ENCODE measurements around the gene MICALL2. TPM values are rescaled to one million over a fixed set of nuclear protein-coding genes. Genes with fewer than 3 reads are reported as not detected.

The MICALL2 gene
- total RNA-seq, 1 experiment from 2014 or later: 3.7 TPM

DNA sequence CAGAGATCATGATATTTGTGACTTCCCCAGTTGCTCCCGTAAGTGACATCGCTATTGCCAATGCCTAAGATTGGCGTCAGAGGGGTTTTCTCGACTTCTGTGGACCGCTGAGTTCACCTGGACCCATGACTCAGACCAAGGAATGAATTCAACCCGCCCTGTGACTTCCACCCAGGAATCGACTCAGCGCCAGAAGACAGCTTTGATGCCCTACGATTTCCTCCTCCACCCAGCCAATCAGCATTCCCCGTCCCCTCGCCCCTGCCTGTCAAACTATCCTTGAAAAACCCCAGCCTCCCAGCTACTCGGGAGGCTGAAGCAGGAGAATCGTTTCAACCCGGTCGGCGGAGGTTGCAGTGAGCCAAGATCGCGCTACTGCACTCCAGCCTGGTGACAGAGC is 58.3 kb downstream of the MICALL2 start:
- no peak for DNase-seq (ENCODE audit: extremely low read depth, low read depth)

DNA sequence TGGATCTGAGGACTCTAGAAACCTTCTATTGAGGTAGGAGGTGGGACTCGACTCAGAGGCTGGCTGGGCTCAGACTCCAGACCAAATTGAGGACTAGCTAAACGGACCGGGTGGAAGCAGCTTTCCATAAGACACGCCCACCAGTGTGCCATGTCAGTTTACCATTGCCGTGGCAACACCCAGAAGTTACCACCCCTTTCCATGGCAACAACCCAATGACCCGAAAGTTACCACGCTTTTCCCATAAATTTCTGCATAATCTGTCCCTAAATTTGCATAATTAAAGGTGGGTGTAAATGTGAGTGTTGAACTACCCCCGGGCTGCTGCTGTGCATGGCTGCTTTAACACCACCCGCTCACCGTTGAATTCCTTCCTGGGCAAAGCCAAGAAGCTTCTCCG is 58.9 kb downstream of the MICALL2 start:
- no peak for DNase-seq (ENCODE audit: extremely low read depth, low read depth)

DNA sequence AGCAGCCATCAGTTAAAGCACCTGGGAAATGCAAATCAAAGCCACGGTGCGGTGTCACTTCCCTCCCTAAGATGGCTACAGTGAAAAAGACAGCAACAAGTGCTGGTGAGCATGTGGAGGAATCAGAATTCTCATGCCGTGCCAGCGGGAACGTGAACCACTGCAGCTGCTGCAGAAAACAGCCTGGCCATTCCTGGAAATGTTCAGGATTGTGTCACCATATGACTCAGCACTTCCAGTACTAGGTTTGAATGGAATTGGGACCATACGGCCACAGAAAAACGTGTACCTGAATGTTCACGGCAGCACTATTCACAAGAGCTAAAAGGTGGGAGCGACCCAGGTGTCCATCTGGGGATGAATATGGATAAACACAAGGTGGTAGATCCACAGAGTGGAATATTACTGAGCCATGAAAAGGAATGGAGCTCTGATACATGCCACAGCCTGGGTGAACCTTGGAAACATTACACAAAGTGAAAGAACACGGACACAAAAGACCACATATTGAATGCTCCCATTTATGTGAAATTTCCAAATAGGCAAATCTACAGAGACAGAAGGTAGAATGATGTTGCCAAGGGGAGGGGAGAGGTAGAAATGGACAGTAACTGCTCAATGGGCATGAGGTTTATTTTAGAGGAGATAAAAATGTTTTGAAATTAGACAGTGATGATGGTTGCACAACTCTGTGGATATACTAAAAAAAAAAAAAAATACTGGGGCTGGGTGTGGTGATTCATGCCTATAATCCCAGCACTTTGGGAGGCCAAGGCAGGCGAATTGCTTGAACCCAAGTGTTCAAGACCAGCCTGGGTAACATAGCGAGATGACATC is 61.6 kb downstream of the MICALL2 start:
- DNase-seq (ENCODE audit: extremely low read depth, low read depth): no peak

DNA sequence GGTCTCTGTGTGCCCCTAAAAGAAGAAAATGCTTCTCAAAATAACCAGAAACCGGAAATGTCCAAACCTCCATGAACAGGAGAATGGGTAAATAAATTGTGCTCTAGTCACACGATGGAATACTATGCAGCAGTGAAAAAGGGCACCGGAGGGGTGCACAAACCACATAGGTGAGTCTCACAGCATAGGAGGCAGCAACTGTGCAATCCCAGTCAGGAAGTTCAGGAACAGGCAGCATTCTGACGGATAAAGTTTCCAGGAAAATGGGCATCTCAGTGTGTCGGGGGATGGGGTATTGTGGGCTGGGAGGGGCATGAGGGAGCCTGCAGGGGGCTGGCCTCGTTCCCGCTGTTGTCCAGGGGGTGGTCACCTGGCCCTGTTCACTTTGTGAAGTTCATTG is 63.1 kb downstream of the MICALL2 start:
- DNase-seq (ENCODE audit: extremely low read depth, low read depth): no peak

DNA sequence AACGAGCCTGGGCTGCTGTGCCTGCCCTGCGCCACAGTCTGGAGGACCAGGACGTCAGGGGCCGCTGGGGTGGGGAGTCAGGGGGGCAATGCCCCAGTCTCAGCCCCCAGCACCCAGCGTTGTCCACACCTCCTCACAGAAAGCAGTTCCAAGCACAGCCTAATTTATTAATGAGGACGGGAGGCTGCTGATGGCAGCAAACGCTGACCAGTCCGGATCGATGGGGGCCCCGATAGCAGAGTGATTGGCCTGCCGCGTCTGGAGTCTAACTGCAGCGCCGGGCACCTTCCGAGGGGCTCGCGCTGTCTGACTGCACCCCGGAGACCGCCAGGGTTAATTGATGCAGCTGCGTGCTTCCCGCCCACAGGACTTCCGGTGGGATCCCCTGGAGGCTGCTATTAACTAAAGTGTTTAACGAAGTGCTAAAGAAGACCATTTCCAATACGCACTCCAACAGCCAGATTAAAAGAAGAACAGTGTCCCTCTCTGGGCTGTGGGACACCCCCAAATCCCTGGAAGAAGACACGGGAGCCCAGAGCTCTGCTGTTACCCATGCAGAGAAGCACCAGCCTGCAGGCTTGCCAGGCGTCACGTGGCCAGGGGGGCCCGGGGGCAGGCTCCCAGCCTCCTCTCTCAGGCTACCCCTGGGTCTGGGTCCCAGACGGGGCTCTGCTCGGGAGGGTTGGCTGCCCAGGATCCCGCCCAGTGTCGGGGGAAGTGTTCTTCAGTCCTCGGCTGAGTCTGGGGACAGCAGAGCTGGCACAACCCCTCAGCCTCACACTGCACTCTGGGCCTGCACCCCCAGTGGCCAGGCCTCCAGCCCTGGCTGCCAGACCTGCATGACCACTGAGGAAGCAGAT is 63.8 kb downstream of the MICALL2 start:
- no peak for DNase-seq (ENCODE audit: extremely low read depth, low read depth)

DNA sequence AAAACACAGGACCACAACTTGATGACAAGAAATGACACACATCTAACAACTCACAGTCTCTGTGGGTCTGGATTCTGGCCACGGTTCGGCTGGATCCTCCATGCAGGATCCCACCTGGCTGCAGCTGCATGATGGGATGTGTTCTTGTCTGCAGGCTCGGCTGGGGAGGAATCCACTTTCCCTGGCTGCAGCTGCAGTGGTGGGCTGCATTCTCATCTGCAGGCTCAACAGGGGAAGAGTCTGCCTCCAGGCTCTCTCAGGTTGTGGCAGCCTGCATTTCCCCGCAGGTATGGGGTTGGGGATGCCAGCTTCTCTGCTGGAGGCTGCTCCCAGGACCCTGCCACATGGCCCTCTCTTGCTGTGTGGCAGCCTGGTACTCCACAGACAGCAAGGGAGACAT is 64.9 kb downstream of the MICALL2 start:
- no peak for DNase-seq (ENCODE audit: extremely low read depth, low read depth)

DNA sequence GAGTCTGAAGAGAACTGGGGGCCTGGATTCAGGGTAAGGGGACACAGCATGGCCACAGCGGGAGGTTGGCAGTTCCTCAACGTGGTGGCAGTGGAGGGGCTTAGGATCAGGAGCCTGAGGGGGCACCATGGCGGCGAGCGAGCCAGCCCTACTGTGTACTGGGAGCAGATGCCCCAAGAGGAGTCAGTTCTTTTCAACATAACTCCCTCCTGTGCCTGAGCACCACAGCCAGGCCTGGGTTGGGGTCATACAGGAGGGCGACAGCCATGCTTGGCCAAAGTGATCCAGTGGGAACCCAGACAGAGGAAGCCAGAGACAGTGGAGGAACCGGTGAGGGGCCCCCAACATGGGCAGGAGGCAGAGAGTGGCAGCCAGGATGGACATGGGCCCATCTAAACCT is 65.8 kb downstream of the MICALL2 start:
- no peak for DNase-seq (ENCODE audit: extremely low read depth, low read depth)

DNA sequence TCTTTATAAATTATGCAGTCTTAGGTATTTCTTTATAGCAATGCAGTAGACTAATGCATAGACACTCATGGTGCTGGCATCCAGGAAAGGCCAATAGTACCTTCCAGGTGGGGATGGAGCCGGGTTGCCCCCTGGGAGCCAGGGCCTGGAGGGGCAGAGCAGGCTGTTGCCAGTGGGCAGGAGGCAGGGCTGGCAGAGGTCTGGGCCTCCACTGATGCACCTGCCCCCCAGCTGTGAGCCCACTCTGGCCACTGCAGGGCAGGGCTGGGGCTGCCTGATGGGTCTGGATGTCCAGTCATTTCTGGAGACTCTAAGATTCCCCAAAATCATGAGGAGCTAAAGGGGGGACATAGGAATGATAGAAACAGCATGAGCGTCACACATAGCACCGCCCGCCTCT is 66.7 kb downstream of the MICALL2 start:
- no peak for DNase-seq (ENCODE audit: extremely low read depth, low read depth)

DNA sequence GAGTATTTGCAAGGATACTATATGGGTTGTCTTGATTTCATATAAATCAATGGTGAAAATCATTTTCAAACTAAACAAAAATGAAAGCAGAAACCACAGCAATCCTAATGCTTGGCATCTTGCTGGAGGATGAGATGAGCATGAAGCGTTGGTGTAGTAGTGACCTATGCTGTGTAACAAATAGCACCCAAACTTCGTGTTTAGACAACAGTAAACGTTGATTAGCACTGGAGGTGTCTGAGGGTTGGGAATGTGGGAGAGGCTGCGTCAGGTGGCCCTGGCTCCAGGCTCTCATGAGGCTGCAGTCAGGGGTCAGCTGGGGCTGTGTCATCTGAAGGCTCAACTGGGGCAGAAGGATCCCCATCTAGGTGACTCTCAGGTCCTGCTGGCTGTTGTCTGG is 67.8 kb downstream of the MICALL2 start:
- DNase-seq (ENCODE audit: extremely low read depth, low read depth): no peak

DNA sequence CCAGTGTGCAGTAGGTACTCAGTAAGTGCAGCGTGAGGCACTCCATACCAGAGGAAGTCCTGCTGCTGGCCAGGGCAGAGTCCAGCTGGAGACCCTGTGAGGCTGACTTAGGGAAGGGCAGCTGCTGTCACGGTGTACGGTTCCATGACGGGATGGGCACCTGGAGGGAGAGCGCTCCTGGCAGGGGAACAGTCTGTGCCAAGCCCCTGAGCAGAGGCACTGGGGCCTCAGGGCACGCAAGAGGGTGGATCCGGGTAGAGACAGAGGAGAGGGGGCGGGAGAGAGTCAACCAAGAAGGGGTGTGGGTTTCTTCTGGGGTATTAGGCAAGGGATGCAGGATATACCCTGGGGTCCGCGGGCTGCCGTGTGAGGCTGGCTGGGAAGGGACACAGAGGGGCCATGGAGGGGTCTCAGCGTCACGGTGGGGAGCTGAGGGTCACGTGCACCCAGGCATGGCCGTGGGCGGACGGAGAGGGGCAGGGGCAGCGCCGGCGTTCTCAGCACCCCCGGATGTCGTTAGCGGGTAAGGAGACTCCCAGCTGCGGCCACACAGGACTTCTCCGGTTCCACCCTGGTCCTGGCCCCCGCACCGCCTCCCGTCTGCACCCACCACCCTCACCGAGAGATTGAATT is 70.5 kb downstream of the MICALL2 start:
- DNase-seq (ENCODE audit: extremely low read depth, low read depth): no peak

DNA sequence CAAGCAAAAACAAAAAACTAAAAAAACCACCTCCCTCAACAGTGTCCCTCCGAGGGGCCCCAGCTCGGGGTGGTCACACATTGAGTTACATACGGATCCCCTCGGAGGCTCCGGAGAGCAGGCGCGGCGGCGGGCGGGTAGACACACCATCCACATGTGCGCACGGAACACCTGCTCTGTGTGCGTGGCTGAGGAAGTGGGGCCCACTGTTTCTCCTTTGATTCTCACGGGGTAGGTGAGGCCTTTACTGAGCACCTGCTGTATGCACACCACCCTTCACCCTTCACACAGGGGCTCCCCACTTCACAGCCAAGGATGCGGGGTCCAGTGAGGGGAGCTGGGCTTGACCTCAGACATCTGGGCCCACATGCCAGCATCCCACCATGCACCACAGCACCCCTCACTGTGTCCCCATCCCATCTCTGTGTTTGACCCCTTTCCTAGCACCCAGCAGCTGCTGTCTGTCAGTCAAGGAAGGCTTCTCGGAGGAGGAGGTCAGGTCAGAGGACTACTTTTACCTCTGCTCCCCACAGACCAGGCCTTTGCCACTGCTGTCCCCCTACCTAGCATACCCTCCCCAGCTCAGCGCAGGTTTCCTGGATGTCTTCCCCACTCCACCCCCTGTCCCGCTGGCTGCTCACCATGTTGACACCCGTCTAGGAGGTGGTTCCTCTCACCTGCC is 71.1 kb downstream of the MICALL2 start:
- no peak for DNase-seq (ENCODE audit: extremely low read depth, low read depth)

DNA sequence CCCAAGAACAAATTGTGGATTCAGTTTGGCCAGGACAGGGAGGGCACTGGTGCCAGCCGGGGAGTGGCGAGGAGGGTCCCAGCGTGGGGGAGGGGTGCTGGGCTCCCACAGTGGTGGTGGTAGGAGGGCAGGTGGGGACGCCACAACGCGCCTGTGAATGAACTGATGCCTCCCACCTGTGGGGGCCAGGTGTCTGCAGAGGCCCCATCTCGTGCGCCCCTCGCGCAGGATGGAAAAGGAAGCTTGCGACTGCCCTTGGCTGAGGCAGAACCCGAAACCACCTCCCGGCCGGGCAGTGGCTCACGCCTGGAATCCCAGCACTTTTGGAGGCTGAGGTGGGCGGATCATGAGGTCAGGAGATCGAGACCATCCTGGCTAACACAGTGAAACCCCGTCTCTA is 72.0 kb downstream of the MICALL2 start:
- no peak for DNase-seq (ENCODE audit: extremely low read depth, low read depth)

DNA sequence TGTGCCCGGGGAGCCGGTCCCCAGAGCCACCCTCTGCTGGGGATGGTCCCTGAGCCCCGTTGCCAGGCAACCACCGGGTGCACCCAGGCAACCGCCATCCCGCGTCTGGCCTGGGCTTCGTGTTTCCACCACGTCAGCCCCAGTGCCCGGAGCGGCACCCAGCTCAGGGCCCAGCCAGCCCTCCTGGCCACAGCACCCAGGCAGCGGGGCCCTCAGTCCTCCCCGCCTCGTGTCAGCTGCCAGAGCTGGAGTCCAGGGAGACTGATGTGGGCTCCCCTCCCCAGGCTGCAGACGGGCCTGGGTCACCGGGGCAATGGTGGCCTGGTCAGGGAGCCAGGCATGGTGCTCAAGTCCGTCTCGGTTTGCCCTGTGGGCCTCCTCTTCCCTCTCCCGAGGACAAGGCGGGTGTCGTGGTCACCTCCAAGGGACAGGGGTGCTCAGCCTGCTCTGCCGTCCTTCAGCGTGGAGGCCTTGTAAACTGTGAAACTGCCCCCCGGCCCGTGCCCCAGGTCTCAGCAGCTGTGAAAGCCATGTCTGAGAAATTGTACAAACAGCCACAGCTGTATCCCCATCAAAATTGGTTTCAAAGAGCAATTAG is 72.5 kb downstream of the MICALL2 start:
- no peak for DNase-seq (ENCODE audit: extremely low read depth, low read depth)

DNA sequence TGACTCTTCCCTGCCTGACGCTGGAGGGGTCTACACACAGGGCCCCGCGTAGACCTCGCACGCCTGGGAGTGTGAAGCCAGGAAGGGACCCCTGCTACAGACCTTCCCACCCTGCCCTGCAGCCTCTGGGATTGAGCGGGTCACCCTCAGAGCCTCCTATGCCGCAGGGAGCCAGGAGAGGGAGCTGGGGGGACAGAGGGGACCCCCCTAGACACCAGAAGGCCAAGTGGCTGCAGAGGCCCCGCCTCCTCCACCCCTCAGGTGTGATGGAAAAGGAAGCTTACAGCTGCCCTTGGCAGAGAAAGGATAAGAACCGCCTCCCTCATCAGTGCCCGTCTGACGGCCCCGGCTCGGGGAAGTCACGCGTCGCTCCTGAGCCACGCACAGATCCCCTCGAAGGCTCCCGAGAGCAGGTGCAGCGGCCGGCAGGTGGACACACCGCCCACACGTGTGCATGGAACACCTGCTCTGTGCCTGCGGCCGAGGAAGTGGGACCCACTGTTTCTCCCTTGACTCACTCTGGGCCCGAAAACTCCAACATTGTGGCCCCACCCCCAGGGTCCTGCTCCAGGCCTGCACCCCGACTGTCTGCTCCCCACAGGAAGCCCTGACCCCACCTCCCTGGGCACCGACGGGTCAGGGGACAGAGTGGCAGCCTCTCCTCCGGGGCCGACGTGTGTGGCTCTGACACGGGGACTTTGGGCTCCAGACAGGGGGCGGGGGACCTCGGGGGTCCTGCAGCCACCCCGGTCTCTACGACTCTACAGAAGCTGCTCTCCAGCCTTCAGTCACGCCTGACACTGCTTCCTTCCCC is 73.3 kb downstream of the MICALL2 start:
- no peak for DNase-seq (ENCODE audit: extremely low read depth, low read depth)

DNA sequence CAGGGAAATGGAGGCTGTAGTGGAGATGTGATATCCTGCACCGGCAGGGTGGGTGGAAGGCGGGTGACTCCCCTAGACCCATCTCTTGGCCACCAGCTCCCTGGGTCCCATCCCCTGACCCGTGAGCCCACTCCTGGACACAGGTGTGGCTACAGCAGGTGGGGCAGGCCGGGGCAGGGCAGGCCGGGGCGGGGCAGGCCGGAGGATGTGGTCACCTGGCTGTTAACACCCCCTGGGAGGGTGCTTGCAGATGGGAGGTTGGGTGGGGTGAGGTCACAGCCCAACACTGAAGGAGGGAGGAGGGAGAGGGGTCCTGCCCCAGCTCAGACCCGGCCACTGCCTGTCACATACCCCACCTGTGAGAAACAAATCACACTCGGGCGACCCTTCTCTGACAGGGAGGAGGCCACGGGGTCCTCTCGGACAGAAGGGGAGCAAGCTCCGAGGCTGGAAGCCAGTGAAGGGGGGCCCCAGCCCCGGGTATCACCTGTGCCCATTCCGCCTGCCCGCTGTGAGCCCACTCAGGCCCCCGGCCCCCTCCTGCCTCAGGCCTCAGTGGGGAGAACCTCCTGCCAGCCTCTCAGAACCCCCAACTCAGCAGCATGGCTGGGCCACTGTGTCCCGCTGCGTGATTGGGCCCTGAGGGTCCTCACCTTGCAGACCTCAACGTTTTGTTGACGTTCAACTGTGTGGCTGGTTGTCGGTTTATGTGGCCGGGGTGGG is 74.0 kb downstream of the MICALL2 start:
- no peak for DNase-seq (ENCODE audit: extremely low read depth, low read depth)
